SK-N-SH (cell line): ENCODE results near the gene OLFML3. TPM values are rescaled to one million over a fixed set of nuclear protein-coding genes. Genes with fewer than 3 reads are reported as not detected.

Experiments
- CTCF ChIA-PET: fragments of 300-600, 350-600 bp; formaldehyde crosslinking; extraction: SDS; loops from one replicate; lab custom pipeline; 2021; lab: Yijun Ruan, JAX
- POLR2A ChIA-PET: fragments of 350-600 bp; sonication (Branson Sonifier 250); formaldehyde crosslinking; extraction: SDS; loops from one replicate; lab custom pipeline; 2020; ENCODE audit warnings: antibody characterized with exemption, inconsistent platforms; lab: Yijun Ruan, JAX
- DNase-seq: peaks from one replicate; pipeline ENCODE4 v3.0.0; 2012
- H2AFZ ChIP-seq: fragments of 200-600 bp; sonication (generic); 2 replicates; pipeline ENCODE4 v1.8.1; 2016; ENCODE audit warnings: antibody characterized with exemption, mild to moderate bottlenecking, low read depth
- H3F3A ChIP-seq: fragments of 200-600 bp; sonication (generic); replicated peaks from 2 replicates; pipeline ENCODE3; 2016; ENCODE audit warnings: antibody characterized with exemption, mild to moderate bottlenecking; ENCODE audit not compliant: insufficient read depth
- H3K27ac ChIP-seq, 2 experiments: fragments of 200-500 bp in 1 of 2; fragments of 200-600 bp in 1 of 2; sonication (Bioruptor generic) in 1 of 2; sonication (generic), shearing (Covaris generic) in 1 of 2; 2 replicates each; pipeline versions ENCODE4 v1.5.1 to v1.6.1; 2014 to 2016; ENCODE audit warnings: low read depth in 2 of 2, inconsistent platforms in 1 of 2, low read length in 1 of 2, mild to moderate bottlenecking in 1 of 2, mixed read lengths in 1 of 2
- H3K27me3 ChIP-seq: fragments of 200-600 bp; sonication (generic), shearing (Covaris generic); 2 replicates; pipeline ENCODE4 v1.6.1; 2016; ENCODE audit warnings: mixed run types; ENCODE audit not compliant: insufficient read depth
- H3K36me3 ChIP-seq, 2 experiments: fragments of 200-500 bp in 1 of 2; fragments of 200-600 bp in 1 of 2; sonication (Bioruptor generic) in 1 of 2; sonication (generic) in 1 of 2; replicated peaks in 1 of 2; 2 replicates each; pipeline versions ENCODE3 to v1.5.1; 2014 to 2016; ENCODE audit warnings: low read length in 1 of 2, mild to moderate bottlenecking in 1 of 2; ENCODE audit not compliant: insufficient read depth in 2 of 2, control insufficient read depth in 1 of 2
- H3K4me1 ChIP-seq, 2 experiments: fragments of 200-500 bp in 1 of 2; fragments of 200-600 bp in 1 of 2; sonication (Bioruptor generic) in 1 of 2; sonication (generic), shearing (Covaris generic) in 1 of 2; 2 replicates each; pipeline versions ENCODE4 v1.5.1 to v1.6.1; 2014 to 2016; ENCODE audit warnings: low read depth in 1 of 2, low read length in 1 of 2, mixed run types in 1 of 2; ENCODE audit not compliant: insufficient read depth in 2 of 2, control insufficient read depth in 1 of 2
- H3K4me2 ChIP-seq: fragments of 200-600 bp; sonication (generic), shearing (Covaris generic); 2 replicates; pipeline ENCODE4 v1.6.1; 2017; ENCODE audit warnings: mixed run types
- H3K4me3 ChIP-seq, 2 experiments: fragments of 200-500 bp in 1 of 2; fragments of 200-600 bp in 1 of 2; sonication (Bioruptor generic) in 1 of 2; sonication (generic), shearing (Covaris generic) in 1 of 2; 2 replicates each; pipeline versions ENCODE4 v1.5.1 to v1.8.1; 2014 to 2016; ENCODE audit warnings: low read depth in 2 of 2, inconsistent platforms in 1 of 2, low read length in 1 of 2, mild to moderate bottlenecking in 1 of 2, mixed read lengths in 1 of 2, moderate library complexity in 1 of 2
- H3K79me2 ChIP-seq: fragments of 200-600 bp; sonication (generic); 2 replicates; pipeline ENCODE4 v1.8.1; 2017; ENCODE audit warnings: mild to moderate bottlenecking; ENCODE audit not compliant: insufficient read depth
- H3K9ac ChIP-seq: fragments of 200-600 bp; sonication (generic); 2 replicates; pipeline ENCODE4 v1.6.1; 2017; ENCODE audit warnings: mixed run types
- H3K9me2 ChIP-seq: fragments of 200-600 bp; sonication (generic); 2 replicates; pipeline ENCODE4 v1.6.1; 2017; ENCODE audit warnings: mixed run types
- H3K9me3 ChIP-seq: fragments of 200-600 bp; sonication (generic); 2 replicates; pipeline ENCODE4 v1.6.1; 2017; ENCODE audit warnings: mixed run types, mild to moderate bottlenecking, moderate library complexity
- H4K20me1 ChIP-seq: fragments of 200-600 bp; sonication (generic); 2 replicates; pipeline ENCODE4 v1.6.1; 2017; ENCODE audit warnings: mild to moderate bottlenecking, mixed run types; ENCODE audit not compliant: insufficient read depth
- EZH2phosphoT487 ChIP-seq: fragments of 200-600 bp; sonication (generic); IDR thresholded peaks from 2 replicates; pipeline ENCODE4 v1.6.1; 2017; ENCODE audit warnings: low read depth, mixed run types, mild to moderate bottlenecking, antibody characterized with exemption, moderate library complexity, borderline replicate concordance
- FOSL2 ChIP-seq: IDR thresholded peaks from 2 replicates; pipeline ENCODE4 v1.4.0; 2012; ENCODE audit warnings: low read depth, mild to moderate bottlenecking, moderate library complexity, borderline replicate concordance
- FOXJ3 ChIP-seq: sonication (generic); formaldehyde crosslinking; IDR thresholded peaks from 2 replicates; pipeline ENCODE4 v1.5.1; 2020; ENCODE audit warnings: mild to moderate bottlenecking, missing genetic modification reagents
- GATA2 ChIP-seq: sonication (generic); formaldehyde crosslinking; IDR thresholded peaks from 2 replicates; pipeline ENCODE4 v1.5.0; 2020; ENCODE audit warnings: mild to moderate bottlenecking, missing genetic modification reagents
- JUND ChIP-seq: IDR thresholded peaks from 2 replicates; pipeline ENCODE4 v1.4.0; 2012
- MEF2A ChIP-seq: IDR thresholded peaks from 2 replicates; pipeline ENCODE4 v1.4.0; 2012; ENCODE audit warnings: low read depth, borderline replicate concordance
- NFIC ChIP-seq: IDR thresholded peaks from 2 replicates; pipeline ENCODE4 v1.4.0; 2012; ENCODE audit warnings: borderline replicate concordance
- NRF1 ChIP-seq: IDR thresholded peaks from 2 replicates; pipeline ENCODE4 v1.6.1; 2012; ENCODE audit warnings: low read depth, mild to moderate bottlenecking, low read length
- POLR2AphosphoS5 ChIP-seq: IDR thresholded peaks from 2 replicates; pipeline ENCODE4 v1.6.1; 2012; ENCODE audit warnings: low read depth, low read length
- RCOR1 ChIP-seq: fragments of 150-350 bp; IDR thresholded peaks from 2 replicates; pipeline ENCODE4 v1.6.1; 2017; ENCODE audit warnings: antibody characterized with exemption, low read length
- REST ChIP-seq: IDR thresholded peaks from 2 replicates; pipeline ENCODE4 v1.6.1; 2012; ENCODE audit warnings: mild to moderate bottlenecking, low read depth, low read length, moderate library complexity
- TAF1 ChIP-seq: IDR thresholded peaks from 2 replicates; pipeline ENCODE4 v1.6.1; 2012; ENCODE audit warnings: low read depth, mild to moderate bottlenecking, low read length, moderate library complexity, borderline replicate concordance
- USF1 ChIP-seq: IDR thresholded peaks from 2 replicates; pipeline ENCODE4 v1.4.0; 2012; ENCODE audit warnings: low read depth, borderline replicate concordance
- ZBTB33 ChIP-seq: IDR thresholded peaks from 2 replicates; pipeline ENCODE4 v1.4.0; 2012; ENCODE audit warnings: low read depth, borderline replicate concordance
- WGBS: methylation state at CpG from one replicate; pipeline ENCODE4 v1.1.6; 2017; ENCODE audit warnings: low lambda C conversion rate; 5-methylcytosine and 5-hydroxymethylcytosine counted together
- polyA plus RNA-seq, 3 experiments: library from polyadenylated mRNA; depleted of rRNA; stranded (reverse); fragments of >200 nt; gene quantifications; 2 replicates each; pipeline ENCODE4 v1.2.3, GENCODE V29; 2012
- TF ChIP-seq, protein P1 (sequence below): IDR thresholded peaks from 2 replicates; pipeline ENCODE4 v1.4.0; 2012; ENCODE audit warnings: low read depth
- TF ChIP-seq, protein P2 (sequence below): fragments of 150-350 bp; IDR thresholded peaks from 2 replicates; pipeline ENCODE4 v1.6.1; 2016; ENCODE audit warnings: mild to moderate bottlenecking, low read depth, low read length

The OLFML3 gene
- polyA plus RNA-seq, 1 of the 3 experiments (the other 2 are of a cell fraction): 26.1 TPM

- TF ChIP-seq EZH2phosphoT487 (no peak), USF1 (no peak), FOXJ3 (CRISPR knock-in tag) (no peak), POLR2AphosphoS5 (no peak), GATA2 (no peak)
Observed at GRCh38 chr1:113950908-113951307, 28.4 kb upstream of the OLFML3 start (continued).

- H3K27me3 ChIP-seq: no peaks in the 10 kb centered on the region
- H3K79me2 ChIP-seq: peaks cover 63% of the 10 kb centered on the region
- TF ChIP-seq, protein P1, sequence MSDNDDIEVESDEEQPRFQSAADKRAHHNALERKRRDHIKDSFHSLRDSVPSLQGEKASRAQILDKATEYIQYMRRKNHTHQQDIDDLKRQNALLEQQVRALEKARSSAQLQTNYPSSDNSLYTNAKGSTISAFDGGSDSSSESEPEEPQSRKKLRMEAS: no peak
- TF ChIP-seq NRF1 (no peak), TAF1 (no peak), ZBTB33 (no peak), FOSL2 (no peak), NFIC (no peak), MEF2A (no peak), JUND (no peak), REST (no peak), RCOR1 (no peak), GATA2 (no peak), USF1 (no peak), FOXJ3 (CRISPR knock-in tag) (no peak)
- TF ChIP-seq, protein P2, sequence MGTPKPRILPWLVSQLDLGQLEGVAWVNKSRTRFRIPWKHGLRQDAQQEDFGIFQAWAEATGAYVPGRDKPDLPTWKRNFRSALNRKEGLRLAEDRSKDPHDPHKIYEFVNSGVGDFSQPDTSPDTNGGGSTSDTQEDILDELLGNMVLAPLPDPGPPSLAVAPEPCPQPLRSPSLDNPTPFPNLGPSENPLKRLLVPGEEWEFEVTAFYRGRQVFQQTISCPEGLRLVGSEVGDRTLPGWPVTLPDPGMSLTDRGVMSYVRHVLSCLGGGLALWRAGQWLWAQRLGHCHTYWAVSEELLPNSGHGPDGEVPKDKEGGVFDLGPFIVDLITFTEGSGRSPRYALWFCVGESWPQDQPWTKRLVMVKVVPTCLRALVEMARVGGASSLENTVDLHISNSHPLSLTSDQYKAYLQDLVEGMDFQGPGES: no peak
- 87% methylated on average over 2 of the region's 2 CpGs for WGBS
- H3K9ac ChIP-seq: no peak overlapping the region
- H3K27ac ChIP-seq: no peak overlapping the region
- peaks cover 5% of the 10 kb centered on the region for H3F3A ChIP-seq
- H3K36me3 ChIP-seq: peaks cover 19 to 28% of the 10 kb centered on the region in 2 experiments
- CTCF ChIA-PET: interaction anchor here (1.2 to 6.6 kb wide), 3 partner anchors 12 to 115 kb away, joined by 4 to 31 read pairs (median 8); partner anchors contain the start of gene OLFML3
- H3K9me2 ChIP-seq: no peaks in the 10 kb centered on the region
- no peak overlapping the region for H3K4me3 ChIP-seq
- H2AFZ ChIP-seq: no peak overlapping the region
- no peak overlapping the region for H3K4me2 ChIP-seq
- DNase-seq: no peak
- peaks cover 18% of the 10 kb centered on the region for H4K20me1 ChIP-seq
- peaks cover 0 to 11% of the 10 kb centered on the region in 2 experiments; a peak in 2 of 4 replicates for H3K4me1 ChIP-seq
- POLR2A ChIA-PET: no interaction called here
- no peaks in the 10 kb centered on the region for H3K9me3 ChIP-seq
Observed at GRCh38 chr1:113951719-113952118, 27.6 kb upstream of the OLFML3 start.
